HepG2 (cell line): ENCODE measurements around the gene ABCC10. TPM values are rescaled to one million over a fixed set of nuclear protein-coding genes. Genes with fewer than 3 reads are reported as not detected.

Experiments used
- ATF3 ChIP-seq: sonication (generic); formaldehyde crosslinking; IDR thresholded peaks from 2 replicates; pipeline ENCODE4 v1.4.0; 2020; ENCODE audit warnings: missing genetic modification reagents
- ATF5 ChIP-seq: sonication (generic); formaldehyde crosslinking; IDR thresholded peaks from 2 replicates; pipeline ENCODE4 v1.4.0; 2020; ENCODE audit warnings: mild to moderate bottlenecking, low read depth, missing genetic modification reagents
- CBX5 ChIP-seq: sonication (generic); formaldehyde crosslinking; IDR thresholded peaks from 2 replicates; pipeline ENCODE4 v1.4.0; 2020; ENCODE audit warnings: missing genetic modification reagents, borderline replicate concordance
- DPF2 ChIP-seq: sonication (generic); formaldehyde crosslinking; IDR thresholded peaks from 2 replicates; pipeline ENCODE4 v1.4.0; 2020; ENCODE audit warnings: mild to moderate bottlenecking, low read depth, missing genetic modification reagents, borderline replicate concordance
- DRAP1 ChIP-seq: IDR thresholded peaks from 2 replicates; pipeline ENCODE4 v1.6.1; 2016; ENCODE audit warnings: missing genetic modification reagents, missing compliant biosample characterization
- EHMT2 ChIP-seq: fragments of 200-600 bp; sonication (generic); IDR thresholded peaks from 2 replicates; pipeline ENCODE4 v1.7.0; 2017; ENCODE audit warnings: antibody characterized with exemption, low read depth, low read length, borderline replicate concordance
- ETV6 ChIP-seq: sonication (generic); formaldehyde crosslinking; conservative IDR thresholded peaks from 2 replicates; pipeline ENCODE4 v1.4.0; 2020; ENCODE audit warnings: missing genetic modification reagents
- HDAC2 ChIP-seq: sonication (generic); formaldehyde crosslinking; IDR thresholded peaks from 2 replicates; pipeline ENCODE4 v1.4.0; 2020; ENCODE audit warnings: missing genetic modification reagents
- HNF4A ChIP-seq: sonication (generic); formaldehyde crosslinking; IDR thresholded peaks from 2 replicates; pipeline ENCODE4 v1.4.0; 2020; ENCODE audit warnings: missing genetic modification reagents
- MAFG ChIP-seq: sonication (generic); formaldehyde crosslinking; IDR thresholded peaks from 2 replicates; pipeline ENCODE4 v1.5.1; 2020; ENCODE audit warnings: mild to moderate bottlenecking, missing genetic modification reagents
- MYNN ChIP-seq: sonication (generic); formaldehyde crosslinking; IDR thresholded peaks from 2 replicates; pipeline ENCODE4 v1.4.0; 2020; ENCODE audit warnings: mild to moderate bottlenecking, low read depth, missing genetic modification reagents
- NFE2L2 ChIP-seq: fragments of 150-350 bp; IDR thresholded peaks from 2 replicates; pipeline ENCODE4 v1.6.1; 2014; ENCODE audit warnings: low read length
- NFKBIZ ChIP-seq: IDR thresholded peaks from 2 replicates; pipeline ENCODE4 v1.6.1; 2018; ENCODE audit warnings: missing genetic modification reagents, missing compliant biosample characterization
- NR0B2 ChIP-seq: sonication (generic); formaldehyde crosslinking; IDR thresholded peaks from 2 replicates; pipeline ENCODE4 v1.4.0; 2020; ENCODE audit warnings: mild to moderate bottlenecking, missing genetic modification reagents
- RXRA ChIP-seq: sonication (generic); formaldehyde crosslinking; IDR thresholded peaks from 2 replicates; pipeline ENCODE4 v1.5.1; 2020; ENCODE audit warnings: missing genetic modification reagents
- SP140L ChIP-seq: sonication (generic); formaldehyde crosslinking; IDR thresholded peaks from 2 replicates; pipeline ENCODE4 v1.4.0; 2020; ENCODE audit warnings: missing genetic modification reagents, borderline replicate concordance
- SPEN ChIP-seq: sonication (generic); formaldehyde crosslinking; IDR thresholded peaks from 2 replicates; pipeline ENCODE4 v1.5.1; 2020; ENCODE audit warnings: low read depth, mild to moderate bottlenecking, missing genetic modification reagents
- SRY ChIP-seq: sonication (generic); formaldehyde crosslinking; IDR thresholded peaks from 2 replicates; pipeline ENCODE4 v1.8.0; 2022; ENCODE audit warnings: mild to moderate bottlenecking, missing genetic modification reagents
- TFAP4 ChIP-seq: sonication (generic); IDR thresholded peaks from 2 replicates; pipeline ENCODE4 v1.6.1; 2016; ENCODE audit warnings: low read depth, borderline replicate concordance
- ZBTB39 ChIP-seq: sonication (generic); formaldehyde crosslinking; IDR thresholded peaks from 2 replicates; pipeline ENCODE4 v1.5.0; 2020; ENCODE audit warnings: missing genetic modification reagents
- ZFP36L2 ChIP-seq: sonication (generic); formaldehyde crosslinking; IDR thresholded peaks from 2 replicates; pipeline ENCODE4 v1.4.0; 2020; ENCODE audit warnings: missing genetic modification reagents
- ZFP82 ChIP-seq: sonication (generic); formaldehyde crosslinking; IDR thresholded peaks from 2 replicates; pipeline ENCODE4 v1.5.1; 2020; ENCODE audit warnings: mild to moderate bottlenecking, missing genetic modification reagents, borderline replicate concordance
- ZNF143 ChIP-seq: sonication (generic); formaldehyde crosslinking; IDR thresholded peaks from 2 replicates; pipeline ENCODE4 v1.4.0; 2020; ENCODE audit warnings: missing genetic modification reagents
- ZNF225 ChIP-seq: sonication (generic); formaldehyde crosslinking; IDR thresholded peaks from 2 replicates; pipeline ENCODE4 v1.4.0; 2020; ENCODE audit warnings: mild to moderate bottlenecking, missing genetic modification reagents
- ZNF597 ChIP-seq: sonication (generic); formaldehyde crosslinking; IDR thresholded peaks from 2 replicates; pipeline ENCODE4 v1.5.0; 2020; ENCODE audit warnings: missing genetic modification reagents
- polyA plus RNA-seq, 8 experiments: library from polyadenylated mRNA; depleted of rRNA in 3 of 8; stranded (reverse) in 7 of 8; unstranded in 1 of 8; fragments of >200 nt; fragmentation: Illumina TruSeq in 4 of 8; extraction: Trizol in 4 of 8; gene quantifications; 2 replicates each; pipeline versions ENCODE4 v1.2.1 to v1.2.3, GENCODE V29; 2011 to 2016; ENCODE audit warnings: low read depth in 4 of 8, missing spikeins in 1 of 8, mixed read lengths in 1 of 8; ENCODE audit not compliant: insufficient read depth in 1 of 8
- total RNA-seq, 5 experiments: library from RNA; depleted of rRNA; stranded (reverse); fragments of >200 nt; fragmentation: Illumina TruSeq; extraction: Trizol; gene quantifications; 2 replicates each; pipeline ENCODE4 v1.2.3, GENCODE V29; 2016; ENCODE audit warnings: low read depth in 1 of 5

Gene ABCC10
- total and polyA plus RNA-seq, 2 of the 13 experiments (the other 11 are each of a cell fraction or from before 2014, with no cell fraction given), result 16.0 to 24.3 TPM

GRCh38 chr6:43454696-43455530, 27.6 kb downstream of the ABCC10 start (continued):
- no peak for TF ChIP-seq ATF3 (CRISPR knock-in tag)
- TF ChIP-seq MYNN (CRISPR knock-in tag), result no peak
- no peak; the same call in 1 of the 2 replicates for TF ChIP-seq ZBTB39 (CRISPR knock-in tag)
- TF ChIP-seq SP140L (CRISPR knock-in tag), result no peak
- peak; percentile 62; the same call in 1 of the 2 replicates for TF ChIP-seq NFKBIZ (CRISPR knock-in tag)
- no peak for TF ChIP-seq ATF5 (CRISPR knock-in tag)
- TF ChIP-seq ZNF597 (CRISPR knock-in tag), result no peak
- no peak; the same call in 1 of the 2 replicates for TF ChIP-seq NR0B2 (CRISPR knock-in tag)
- peak; percentile 27; the same call in 1 of the 2 replicates for TF ChIP-seq ZFP36L2 (CRISPR knock-in tag)
- no peak for TF ChIP-seq ZNF143 (CRISPR knock-in tag)
- no peak for TF ChIP-seq DPF2 (CRISPR knock-in tag)
- TF ChIP-seq HNF4A (CRISPR knock-in tag), result no peak
- TF ChIP-seq ZFP82 (CRISPR knock-in tag), result 0 out of 2 replicates have a peak, but pooled peaks have one; percentile 30
- TF ChIP-seq TFAP4, result no peak
- no peak for TF ChIP-seq SRY (CRISPR knock-in tag)
- no peak for TF ChIP-seq NFE2L2
- TF ChIP-seq MAFG, result no peak
- 0 out of 2 replicates have a peak, but pooled peaks have one; percentile 60 for TF ChIP-seq CBX5 (CRISPR knock-in tag)
- no peak for TF ChIP-seq EHMT2
- TF ChIP-seq DRAP1 (CRISPR knock-in tag), result no peak
- peak; percentile 83 for TF ChIP-seq SPEN (CRISPR knock-in tag)
- no peak for TF ChIP-seq ETV6 (CRISPR knock-in tag)
- TF ChIP-seq HDAC2, result peak; percentile 42; the same call in 1 of the 2 replicates
- peak; percentile 11 for TF ChIP-seq RXRA
- no peak for TF ChIP-seq ZNF225
